NCI-H1930 (cell line): ENCODE data around the gene CENPC.
"Not testable (repeated sequence)": the region's sequence is repeated elsewhere in the genome, so short reads cannot be mapped to it uniquely, and the experiment has no call there.

Experiments
- DNase-seq, 2 experiments: peaks; one replicate each; lab custom pipeline; 2025; lab: John Stamatoyannopoulos, UW

The CENPC gene

GRCh38 chr4:67552146-67552792 is 7.0 kb upstream of the CENPC start:
- not testable (repeated sequence) for DNase-seq

DNA sequence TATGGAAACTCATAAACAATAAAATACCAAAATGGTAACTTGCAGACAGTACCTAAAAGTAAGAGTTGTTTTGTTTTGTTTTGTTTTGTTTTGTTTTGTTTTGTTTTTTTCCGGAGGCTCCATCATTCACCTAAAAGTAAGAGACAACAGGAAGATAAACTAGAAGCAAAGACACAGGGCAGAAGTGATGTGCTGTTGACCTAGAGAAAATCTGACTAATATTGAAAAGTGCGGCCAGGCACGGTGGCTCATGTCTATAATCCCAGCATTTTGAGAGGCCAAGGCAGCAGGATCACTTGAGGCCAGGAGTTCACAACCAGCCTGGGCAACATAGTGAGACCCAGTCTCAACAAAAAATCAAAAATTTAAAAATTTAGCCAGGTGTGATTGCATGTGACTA is 5.6 kb upstream of the CENPC start:
- DNase-seq: no peak

GRCh38 chr4:67550451-67550850 is 5.1 kb upstream of the CENPC start:
- DNase-seq: no peak

GRCh38 chr4:67549123-67549522 is 3.8 kb upstream of the CENPC start:
- no peak for DNase-seq

- no peak for DNase-seq
Observed at GRCh38 chr4:67546971-67547370, 1.7 kb upstream of the CENPC start.

DNA sequence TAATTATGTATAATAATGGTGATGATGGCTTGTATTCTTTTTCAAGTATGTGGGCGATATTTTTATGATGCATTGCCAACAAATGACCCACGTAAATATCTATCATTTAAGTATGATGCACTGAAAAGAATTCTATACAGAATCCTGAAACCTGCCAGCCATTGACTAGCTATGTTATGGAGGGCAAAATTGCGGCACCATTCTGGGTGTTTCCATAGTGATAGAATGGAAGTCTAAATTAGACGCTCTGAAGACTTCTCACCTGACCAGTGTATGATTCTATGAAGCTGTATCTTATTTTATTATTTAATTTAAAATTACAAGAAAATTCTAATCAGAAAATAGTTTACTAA is 677 bp upstream of the CENPC start:
- DNase-seq: no peak

- no peak for DNase-seq
Observed at GRCh38 chr4:67542076-67542475, 3.2 kb downstream of the CENPC start.

GRCh38 chr4:67539830-67540229 is 5.5 kb downstream of the CENPC start:
- DNase-seq: no peak

DNA sequence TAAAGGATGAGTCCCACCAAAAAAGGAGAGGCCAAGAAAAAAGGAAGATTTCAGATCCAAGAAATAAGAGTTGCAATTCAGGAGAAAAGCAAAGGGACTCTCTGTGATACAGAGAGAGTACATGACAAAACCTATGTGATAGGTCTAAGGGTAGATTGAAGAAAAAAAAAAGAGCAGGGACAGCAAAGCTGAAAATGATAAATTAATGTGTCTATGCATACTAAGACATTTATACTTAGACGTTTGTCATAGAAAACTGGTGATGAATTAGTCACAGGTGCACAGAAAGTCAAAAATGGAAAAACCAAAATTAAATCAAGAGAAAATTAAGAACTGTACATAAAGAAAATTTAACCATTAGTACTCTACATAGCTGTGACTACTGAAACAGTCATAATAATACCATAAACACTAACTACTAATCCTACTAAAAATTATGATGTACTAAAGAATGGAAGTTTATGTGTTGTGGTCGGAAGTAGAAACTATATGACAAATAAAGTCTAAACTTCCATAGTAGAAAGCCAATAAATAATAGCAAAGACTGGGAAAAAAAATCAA is 9.9 kb downstream of the CENPC start:
- no peak for DNase-seq

- DNase-seq: no peak
Observed at GRCh38 chr4:67533112-67533511, 12.2 kb downstream of the CENPC start.

GRCh38 chr4:67532397-67532796 is 12.9 kb downstream of the CENPC start:
- not testable (repeated sequence) for DNase-seq

DNA sequence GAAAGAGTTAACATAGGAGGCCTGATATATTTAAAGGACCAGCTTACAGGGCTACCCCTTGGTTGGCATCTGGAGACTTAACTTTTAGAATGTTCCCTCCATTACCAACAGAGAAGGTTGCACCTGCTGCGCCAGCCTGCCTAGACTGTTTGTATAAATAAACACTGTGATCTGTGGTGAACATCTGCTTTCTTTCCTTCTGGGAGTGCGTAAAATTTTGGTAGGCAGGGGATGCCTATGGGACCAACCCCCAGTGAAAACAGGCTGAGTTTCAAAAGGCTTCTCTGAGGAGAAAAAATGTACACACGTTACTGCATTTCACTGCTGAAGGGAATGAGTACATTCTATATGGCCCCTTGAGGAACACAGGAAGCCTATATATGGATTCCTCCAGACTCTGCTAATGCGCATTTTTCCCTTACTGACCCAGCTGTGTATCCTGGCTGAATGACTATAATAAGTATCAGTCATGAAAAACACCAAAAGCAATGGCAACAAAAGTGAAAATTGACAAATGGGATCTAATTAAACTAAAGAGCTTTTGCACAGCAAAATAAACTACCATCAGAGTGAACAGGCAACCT is 13.8 kb downstream of the CENPC start:
- no peak for DNase-seq

DNA sequence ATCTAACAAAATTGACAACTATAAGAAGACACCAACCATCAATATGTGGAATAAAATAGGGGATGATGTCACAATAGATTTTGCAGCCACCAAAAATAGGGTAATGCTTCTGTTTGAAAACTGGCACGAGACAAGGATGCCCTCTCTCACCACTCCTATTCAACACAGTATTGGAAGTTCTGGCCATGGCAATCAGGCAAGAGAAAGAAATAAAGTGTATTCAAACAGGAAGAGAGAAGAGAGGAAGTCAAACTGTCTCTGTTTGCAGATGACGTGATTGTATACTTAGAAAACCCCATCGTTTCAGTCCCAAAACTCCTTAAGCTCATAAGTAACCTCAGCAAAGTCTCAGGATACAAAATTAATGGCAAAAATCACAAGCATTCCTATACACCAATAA is 21.2 kb downstream of the CENPC start:
- DNase-seq: not testable (repeated sequence)

DNA sequence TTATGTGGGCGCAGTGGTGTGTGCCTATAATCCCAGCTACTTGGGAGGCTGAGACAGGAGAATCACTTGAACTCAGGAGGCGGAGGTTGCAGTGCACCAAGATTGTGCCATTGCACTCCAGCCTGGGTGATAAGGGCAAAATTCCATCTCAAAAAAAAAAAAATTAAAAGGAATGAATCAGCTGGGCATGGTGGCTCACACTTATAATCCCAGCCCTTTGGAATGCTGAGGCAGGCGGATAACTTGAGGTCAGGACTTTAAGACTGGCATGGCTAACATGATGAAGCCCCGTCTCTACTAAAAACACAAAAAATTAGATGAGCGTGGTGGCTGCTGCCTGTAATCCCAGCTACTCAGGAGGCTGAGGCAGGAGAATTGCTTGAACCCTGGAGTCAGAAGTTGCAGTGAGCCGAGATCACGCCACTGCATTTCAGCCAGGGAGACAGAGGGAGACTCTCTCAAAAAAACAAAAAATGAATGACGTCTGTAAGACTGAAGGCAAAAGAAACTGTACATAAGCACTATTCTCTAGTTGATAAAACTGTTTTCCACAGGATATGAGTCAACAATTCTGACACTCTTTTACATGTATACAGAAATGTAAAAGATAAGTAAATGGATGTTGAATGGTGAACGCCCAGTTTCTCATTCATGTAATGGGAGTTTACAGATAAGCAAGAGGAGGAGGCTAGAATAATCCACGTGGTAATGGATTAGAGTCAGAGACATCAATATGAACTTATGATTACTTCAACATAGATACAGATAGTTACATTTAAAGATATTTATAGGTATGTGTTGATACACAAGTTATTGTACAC is 22.2 kb downstream of the CENPC start:
- no peak for DNase-seq

DNA sequence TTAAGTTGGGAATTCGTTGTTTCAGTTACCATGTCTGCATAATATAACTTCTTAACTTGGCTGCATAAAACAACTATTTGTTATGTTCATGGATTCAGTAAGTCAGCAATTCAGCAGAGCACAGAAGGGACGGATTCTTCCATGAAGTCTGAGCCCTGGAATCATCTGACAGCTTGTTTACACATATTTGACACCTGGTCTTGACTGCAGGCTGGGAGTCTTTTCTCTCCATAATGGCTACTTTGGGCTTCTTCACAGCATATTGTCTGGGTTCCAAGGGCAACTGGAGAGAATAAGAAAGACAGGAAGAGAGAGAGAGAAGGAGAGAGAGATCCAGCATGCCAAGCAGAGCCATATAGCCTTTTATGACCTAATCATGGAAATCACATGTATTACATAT is 23.1 kb downstream of the CENPC start:
- no peak for DNase-seq

GRCh38 chr4:67521506-67521905 is 23.8 kb downstream of the CENPC start:
- DNase-seq: no peak

- no peak for DNase-seq
Observed at GRCh38 chr4:67520141-67520540, 25.2 kb downstream of the CENPC start.

DNA sequence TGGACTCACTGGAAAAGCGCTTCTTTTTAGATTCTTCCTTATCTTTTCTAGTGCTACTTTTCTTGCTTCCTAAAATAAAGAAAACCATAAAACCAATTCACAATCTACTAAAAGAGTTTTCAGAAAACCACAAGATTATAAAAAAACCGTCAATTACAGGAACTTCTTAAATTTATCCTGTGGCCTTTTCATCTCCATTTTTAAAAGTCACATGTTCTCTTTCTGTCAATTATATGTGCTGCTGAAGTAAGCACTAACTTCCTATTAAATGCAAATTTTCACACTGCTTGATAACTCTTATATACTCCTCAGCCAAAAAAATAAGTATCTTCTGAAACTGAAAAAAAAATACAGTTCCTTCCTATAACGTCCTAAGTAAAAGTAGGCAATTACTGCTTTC is 32.8 kb downstream of the CENPC start:
- DNase-seq: no peak

- no peak for DNase-seq
Observed at GRCh38 chr4:67500373-67500772, 44.9 kb downstream of the CENPC start.

- no peak for DNase-seq
Observed at GRCh38 chr4:67499799-67500198, 45.5 kb downstream of the CENPC start.

GRCh38 chr4:67483868-67484602 is 61.3 kb downstream of the CENPC start:
- no peak for DNase-seq

DNA sequence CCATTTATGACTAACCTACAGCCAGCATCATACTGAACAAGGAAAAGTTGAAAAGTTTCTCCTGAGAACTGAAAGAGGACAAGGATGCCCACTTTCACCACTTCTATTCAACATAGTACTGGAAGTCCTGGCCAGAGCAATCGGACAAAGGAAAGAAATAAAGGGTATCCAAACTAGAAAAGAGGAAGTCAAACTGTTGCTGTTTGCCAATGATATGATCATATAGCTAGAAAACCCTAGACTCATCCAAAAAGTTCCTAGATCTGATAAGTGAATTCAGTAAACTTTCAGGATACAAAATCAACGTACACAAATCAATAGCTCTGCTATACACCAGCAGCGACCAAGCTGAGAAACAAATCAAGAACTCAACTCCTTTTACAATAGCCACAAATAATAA is 64.5 kb downstream of the CENPC start:
- no peak for DNase-seq
